GM19468 (cell line): ENCODE results near the gene ZDHHC3.

Source experiments
- ATAC-seq: cut with Tn5 transposase; IDR thresholded peaks from one replicate; pipeline ENCODE4 v1.9.1; 2021; ENCODE audit warnings: mild to moderate bottlenecking, moderate library complexity, moderate number of reproducible peaks; ENCODE audit not compliant: unreplicated experiment; ENCODE audit errors: extremely low read depth

Gene ZDHHC3, protein sequence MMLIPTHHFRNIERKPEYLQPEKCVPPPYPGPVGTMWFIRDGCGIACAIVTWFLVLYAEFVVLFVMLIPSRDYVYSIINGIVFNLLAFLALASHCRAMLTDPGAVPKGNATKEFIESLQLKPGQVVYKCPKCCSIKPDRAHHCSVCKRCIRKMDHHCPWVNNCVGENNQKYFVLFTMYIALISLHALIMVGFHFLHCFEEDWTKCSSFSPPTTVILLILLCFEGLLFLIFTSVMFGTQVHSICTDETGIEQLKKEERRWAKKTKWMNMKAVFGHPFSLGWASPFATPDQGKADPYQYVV

DNA sequence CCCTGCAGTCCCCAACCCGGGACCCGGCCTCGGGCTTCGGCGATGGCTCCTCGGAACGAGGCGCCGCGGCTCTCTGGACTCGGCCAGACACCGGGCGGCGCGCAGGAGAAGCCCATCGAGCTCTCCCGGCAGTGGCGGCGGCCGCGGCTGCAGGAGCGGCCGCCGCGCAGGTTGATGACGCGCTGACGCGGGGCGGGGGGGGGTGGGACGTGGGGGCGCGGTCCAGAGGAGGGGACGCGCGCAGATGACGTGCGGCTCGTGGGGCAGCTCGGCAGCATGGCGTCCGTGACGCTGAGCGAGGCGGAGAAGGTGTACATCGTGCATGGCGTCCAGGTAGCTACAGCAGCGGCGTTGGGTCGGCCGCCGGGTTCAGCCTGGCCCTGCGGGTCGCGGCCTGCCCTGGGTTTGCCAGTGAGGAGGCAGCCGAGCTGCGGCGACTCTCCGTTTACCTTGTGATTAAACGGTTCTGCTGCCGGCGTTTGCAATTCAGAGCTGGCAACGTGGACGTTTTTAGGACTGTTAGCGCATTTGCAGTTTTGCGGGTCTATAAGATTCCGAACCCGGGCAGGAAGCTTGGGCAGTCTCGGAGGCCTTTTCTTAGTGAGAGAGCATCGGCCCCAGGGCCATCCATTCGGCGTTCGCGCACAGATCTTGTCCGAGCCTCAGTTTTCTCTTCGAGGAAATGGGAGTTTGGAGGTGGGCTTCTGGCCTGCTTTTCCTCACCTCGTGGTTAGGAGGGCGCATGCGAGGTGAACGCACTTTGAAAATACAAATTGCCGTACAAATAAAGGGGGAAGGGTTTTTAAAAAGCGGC lies at the start of gene ZDHHC3, which contains the start of gene EXOSC7:
Gene ZDHHC3, minus strand, starts transcription at position 173 of the 814 bp plus-strand sequence. CDS start 16,738 bp downstream, outside the sequence.
Gene EXOSC7, plus strand, starts transcription at position 243 of the 814 bp plus-strand sequence. Its CDS starts 34 bp downstream, at position 277.
- ATAC-seq: peak; percentile 84

DNA sequence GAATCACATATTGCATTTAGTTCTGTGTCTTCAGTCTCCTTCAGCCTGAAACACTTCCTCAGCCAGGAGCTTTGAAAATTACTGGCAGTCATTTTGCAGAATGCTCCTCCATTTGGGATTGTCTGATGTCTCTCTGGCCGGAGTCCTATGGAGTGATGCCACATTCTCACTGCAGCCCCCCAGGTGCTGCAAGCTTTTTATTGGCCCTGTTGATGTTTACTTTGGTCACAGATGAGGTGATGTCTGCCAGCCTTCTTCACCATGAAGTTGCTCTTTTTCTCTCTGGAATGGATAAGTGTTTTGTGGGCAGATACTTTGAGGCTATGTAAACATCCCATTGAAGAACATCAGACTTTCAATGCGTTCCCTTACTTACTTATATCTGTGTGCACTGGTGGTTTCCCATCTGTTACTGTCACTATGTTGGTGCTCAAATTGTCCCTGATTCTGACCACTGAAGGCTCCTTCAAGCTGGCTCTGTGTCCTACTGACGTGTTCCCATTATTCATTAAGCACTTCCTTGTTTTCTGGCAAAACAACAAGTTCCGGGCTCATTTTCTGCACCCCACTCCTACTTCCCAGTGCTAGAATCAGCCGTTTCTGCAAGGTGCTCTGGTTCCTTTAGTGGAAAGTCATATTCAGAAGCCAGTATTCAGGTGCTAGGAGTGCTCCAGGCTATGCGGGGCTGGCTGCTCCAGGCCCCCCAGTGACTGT lies 48.7 kb upstream of the ZDHHC3 start:
- ATAC-seq: no peak

- no peak for ATAC-seq
Measured at GRCh38 chr3:45023675-45024074, 47.7 kb upstream of the ZDHHC3 start.

DNA sequence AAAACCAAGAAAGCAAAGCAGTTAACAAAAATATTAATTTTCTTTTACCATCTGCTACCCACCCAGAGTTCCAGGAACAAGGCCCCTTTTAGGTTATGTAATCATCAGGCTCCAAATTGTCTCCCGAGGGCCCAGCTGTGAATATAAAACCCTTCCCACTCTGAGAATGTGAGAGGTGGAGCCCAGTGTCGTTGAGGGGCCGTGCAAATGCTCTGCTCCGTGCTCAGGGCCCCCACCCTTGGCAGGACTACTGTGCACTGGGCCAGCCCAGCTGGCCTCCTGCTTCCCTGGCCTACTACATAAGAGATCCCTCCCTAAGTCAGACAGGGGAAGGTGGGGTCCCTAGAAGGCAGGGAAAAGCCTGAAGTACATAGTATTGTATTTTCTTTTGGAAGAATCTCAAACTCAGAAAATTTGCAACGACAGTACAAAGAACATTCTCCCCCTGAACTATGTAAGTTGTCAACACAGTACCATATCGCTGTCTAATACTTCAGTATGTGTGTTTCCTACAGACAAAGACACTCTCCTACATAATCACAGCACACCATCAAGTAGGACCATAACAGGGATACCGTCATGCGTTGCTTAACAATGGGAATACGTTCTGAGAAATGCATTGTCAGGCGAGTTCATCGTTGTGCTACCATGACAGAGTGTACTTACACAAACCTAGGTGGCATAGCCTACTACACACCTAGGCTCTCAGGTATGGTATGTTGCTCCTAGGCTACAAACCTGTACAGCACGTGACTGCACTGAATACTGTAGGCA lies 45.7 kb upstream of the ZDHHC3 start:
- no peak for ATAC-seq

- no peak for ATAC-seq
Measured at GRCh38 chr3:45020534-45020933, 44.6 kb upstream of the ZDHHC3 start.

DNA sequence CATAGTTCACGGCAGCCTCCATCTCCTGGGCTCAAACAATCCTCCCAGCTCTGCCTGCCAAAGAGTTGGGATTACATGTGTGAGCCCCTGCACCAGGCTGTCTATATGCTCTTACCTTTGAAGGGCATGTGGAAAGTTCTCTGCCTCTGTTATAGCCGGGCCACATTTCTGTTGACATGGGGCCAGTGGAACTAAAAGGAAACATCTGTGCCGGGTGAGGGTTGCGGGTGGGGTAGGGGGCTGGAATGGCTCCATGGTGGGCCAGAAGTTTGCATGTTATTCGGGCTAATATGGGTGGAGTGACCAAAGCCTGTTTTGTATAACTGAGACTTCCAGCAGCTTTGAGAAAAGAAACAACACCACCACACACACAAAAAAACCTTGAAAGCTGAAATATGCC lies 41.8 kb upstream of the ZDHHC3 start:
- ATAC-seq: no peak

- no peak for ATAC-seq
Measured at GRCh38 chr3:45016916-45017315, 40.9 kb upstream of the ZDHHC3 start.

DNA sequence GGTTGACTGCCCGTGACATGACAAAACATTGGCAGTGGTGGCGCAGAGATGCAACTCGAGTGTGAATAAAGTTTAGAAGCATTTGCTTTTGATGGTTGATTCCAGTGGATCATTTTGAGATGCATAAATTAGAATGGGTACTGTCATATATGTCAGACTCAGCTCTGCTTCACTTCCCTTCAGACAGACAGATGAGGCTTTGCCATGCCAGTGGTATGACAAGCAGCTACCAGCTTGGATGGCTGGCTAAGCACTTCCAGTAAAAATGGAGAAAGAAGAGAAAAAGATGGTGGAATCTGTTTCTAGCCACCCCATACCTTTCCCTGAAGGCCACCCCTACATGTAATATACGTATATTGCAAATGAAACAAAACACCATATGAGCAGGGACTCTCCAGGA lies 36.6 kb upstream of the ZDHHC3 start:
- ATAC-seq: no peak

- ATAC-seq: no peak
Measured at GRCh38 chr3:45011756-45012508, 36.0 kb upstream of the ZDHHC3 start.

GRCh38 chr3:45010811-45011333 lies 34.9 kb upstream of the ZDHHC3 start:
- ATAC-seq: no peak

GRCh38 chr3:45009868-45010267 lies 33.9 kb upstream of the ZDHHC3 start:
- no peak for ATAC-seq

DNA sequence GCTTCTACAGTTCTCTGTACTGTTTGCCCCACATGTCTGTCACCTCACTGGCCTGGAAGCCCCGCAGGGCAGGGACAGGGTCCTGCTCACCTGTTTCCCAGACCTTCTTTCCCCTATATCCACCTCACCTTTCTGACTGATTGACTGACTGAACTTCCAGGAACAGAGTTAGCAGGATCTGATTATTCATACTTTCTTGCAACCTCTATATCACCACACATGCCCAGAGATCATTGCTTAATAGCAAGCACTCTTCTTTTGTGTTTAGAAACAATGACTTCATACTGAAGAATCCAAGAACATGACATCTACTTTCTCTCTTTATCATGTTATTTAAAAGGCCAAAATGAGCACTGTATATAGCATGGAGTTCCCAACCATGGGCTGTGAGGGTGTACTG lies 32.1 kb upstream of the ZDHHC3 start:
- ATAC-seq: no peak

DNA sequence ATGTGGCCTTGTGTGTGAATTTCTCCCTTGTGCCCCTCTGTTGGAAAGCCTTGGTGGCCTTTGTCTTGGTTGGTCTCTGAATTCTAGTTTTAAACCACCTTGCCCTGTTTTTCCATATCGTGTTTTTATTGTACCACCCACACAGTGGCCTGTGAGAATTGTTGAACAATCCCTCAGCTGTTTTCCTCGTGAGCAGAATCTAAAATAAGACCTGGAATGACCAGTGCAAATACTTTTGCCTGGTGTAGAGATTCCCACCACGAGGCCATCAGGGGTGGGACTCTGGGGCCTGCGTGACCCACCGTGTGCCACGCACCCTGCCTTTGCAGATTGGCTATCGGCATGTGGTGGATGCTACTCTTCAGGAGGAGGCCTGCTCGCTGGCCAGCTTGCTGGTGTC lies 31.1 kb upstream of the ZDHHC3 start:
- no peak for ATAC-seq

- ATAC-seq: no peak
Measured at GRCh38 chr3:45003859-45004258, 27.9 kb upstream of the ZDHHC3 start.

GRCh38 chr3:45003406-45003805 lies 27.4 kb upstream of the ZDHHC3 start:
- ATAC-seq: no peak

- no peak for ATAC-seq
Measured at GRCh38 chr3:45002720-45003119, 26.7 kb upstream of the ZDHHC3 start.

- no peak for ATAC-seq
Measured at GRCh38 chr3:45002139-45002660, 26.2 kb upstream of the ZDHHC3 start.

DNA sequence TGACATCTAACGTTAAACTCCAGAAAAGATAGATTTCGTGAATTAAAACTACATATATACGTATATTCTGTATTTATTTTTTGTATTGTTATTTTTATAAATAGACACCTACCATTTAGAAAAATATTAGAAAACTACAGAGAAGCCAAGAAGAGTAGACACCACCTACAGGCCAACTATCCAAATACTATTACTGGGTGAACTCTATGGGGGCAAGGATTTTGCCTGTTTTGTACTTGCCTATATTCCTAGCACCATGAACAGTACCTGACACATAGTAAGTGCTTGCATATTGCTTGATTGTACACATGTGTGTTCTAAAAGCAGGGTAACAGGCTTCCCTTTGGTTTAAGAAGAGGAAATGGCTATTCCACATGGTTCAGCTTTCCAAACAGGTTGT lies 25.8 kb upstream of the ZDHHC3 start:
- no peak for ATAC-seq

DNA sequence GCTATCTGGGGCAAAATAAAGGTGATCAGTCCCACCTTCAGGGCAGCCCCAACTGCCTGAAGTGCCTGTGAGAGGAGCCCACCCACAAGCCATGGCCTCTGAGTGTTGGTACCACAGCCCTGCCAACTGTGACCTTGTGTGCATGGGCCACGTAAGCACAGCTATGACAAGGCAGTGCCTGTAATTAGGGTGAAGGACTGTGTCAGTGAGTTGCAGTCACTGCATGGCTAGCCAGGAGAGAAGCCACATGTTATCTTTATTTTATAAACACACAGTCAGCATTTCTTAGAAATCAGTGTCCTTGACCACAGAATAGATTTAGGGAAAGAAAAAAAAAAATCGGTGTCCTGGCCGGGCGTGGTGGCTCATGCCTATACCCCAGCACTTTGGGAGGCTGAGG lies 24.8 kb upstream of the ZDHHC3 start:
- ATAC-seq: no peak
